Prostate gland (tissue), 2 donors: ENCODE results near the gene SLC22A12.

ENCODE experiments used
- CTCF ChIP-seq, 4 experiments: fragments of 200-600 bp in 2 of 4; fragments of 450-650 bp in 2 of 4; sonication (generic) in 2 of 4; IDR thresholded peaks; 1 replicate in 3 of 4; 2 replicates in 1 of 4; pipeline ENCODE4 v1.5.1; 2016 to 2019; ENCODE audit warnings: antibody characterized with exemption in 4 of 4, mild to moderate bottlenecking in 2 of 4, moderate library complexity in 2 of 4
- POLR2A ChIP-seq: fragments of 450-650 bp; IDR thresholded peaks from one replicate; pipeline ENCODE4 v1.6.1; 2016; ENCODE audit warnings: antibody characterized with exemption, mild to moderate bottlenecking
- POLR2AphosphoS5 ChIP-seq: sonication (generic); formaldehyde crosslinking; IDR thresholded peaks from one replicate; pipeline ENCODE4 v1.6.1; 2017; ENCODE audit warnings: antibody characterized with exemption

- no peak for TF ChIP-seq CTCF (IDR thresholded peaks at IDR 0.05)
- no peak for TF ChIP-seq POLR2A
- no peak for TF ChIP-seq POLR2AphosphoS5
Observed at GRCh38 chr11:64571410-64572091, 19.5 kb upstream of the SLC22A12 start.
